Mucosa of descending colon (tissue), 3 donors: ENCODE results near the gene ANKAR. TPM values are rescaled to one million over a fixed set of nuclear protein-coding genes. Genes with fewer than 3 reads are reported as not detected.
"Not testable (repeated sequence)": the region's sequence is repeated elsewhere in the genome, so short reads cannot be mapped to it uniquely, and the experiment has no call there.

ENCODE experiments used
- ATAC-seq: fragments of 200-7000 bp; cut with Tn5 transposase; one replicate; pipeline ENCODE4 v1.9.1; 2020; ENCODE audit warnings: mild to moderate bottlenecking, moderate library complexity
- DNase-seq, 3 donors: peaks; one replicate each; pipeline ENCODE4 v3.0.0-alpha.2; 2020
- H3K36me3 ChIP-seq: fragments of 200-600 bp; one replicate; pipeline ENCODE4 v1.8.0; 2021; ENCODE audit warnings: low read depth, mild to moderate bottlenecking
- H3K4me1 ChIP-seq: fragments of 200-600 bp; one replicate; pipeline ENCODE4 v1.8.0; 2021; ENCODE audit warnings: low read depth, mild to moderate bottlenecking
- H3K4me3 ChIP-seq: fragments of 200-600 bp; one replicate; pipeline ENCODE4 v1.8.0; 2021; ENCODE audit warnings: mild to moderate bottlenecking
- H3K9me3 ChIP-seq: fragments of 200-600 bp; one replicate; pipeline ENCODE4 v1.8.0; 2021; ENCODE audit warnings: mild to moderate bottlenecking
- intact Hi-C, 2 donors: fragments of 100-400 bp; cut with DNase I in 1 of 2; cut with micrococcal nuclease in 1 of 2; formaldehyde crosslinking; loops; one replicate each; pipeline versions ENCODE4 v1.11.0 to v1.11.1; 2022; cut with DNase I, micrococcal nuclease
- total RNA-seq, 3 donors: library from RNA; stranded (reverse); fragmentation: NEBNext Ultra II Directional in 2 of 3; extraction: Animal tissue kit (Norgen Biotek cat#: 25700) in 2 of 3; gene quantifications; one replicate each; pipeline versions ENCODE4 v1.2.1 to v1.2.4, GENCODE V29; 2021 to 2023
- TF ChIP-seq, protein P1 (sequence below): fragments of 200-600 bp; IDR thresholded peaks from one replicate; pipeline ENCODE4 v1.8.0; 2022; ENCODE audit warnings: antibody characterized with exemption, mild to moderate bottlenecking
- donor health status: DM: no; HTN: no; CAD: no; lungs with moderate emphysema.
- donor health status: DM: no; HTN: no; CAD: no.
- donor health status: DM: no; HTN: yes; CAD: no.

Gene ANKAR
- total RNA-seq, 3 donors from 2014 or later, result 7.8 to 14.2 (median 14.1) TPM

DNA sequence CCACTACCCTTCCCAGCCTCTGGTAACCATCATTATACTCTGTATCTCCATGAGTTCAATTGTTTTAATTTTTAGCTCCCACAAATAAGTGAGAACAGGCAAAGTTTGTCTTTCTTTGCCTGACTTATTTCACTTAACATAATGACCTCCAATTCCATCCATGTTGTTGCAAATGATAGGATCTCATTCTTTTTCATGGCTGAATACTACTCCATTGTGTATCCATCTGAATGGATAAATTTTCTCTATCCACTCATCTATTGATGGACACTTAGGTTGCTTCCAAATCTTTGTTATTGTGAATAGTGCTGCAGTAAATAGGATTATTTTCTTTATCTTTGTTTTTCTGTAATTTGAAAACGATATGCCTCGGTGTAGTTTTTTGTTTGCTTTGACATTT is 26.2 kb downstream of the ANKAR start:
- Histone ChIP-seq H3K4me1 (peaks cover 4% of the 10 kb centered on the region), H3K36me3 (no peaks in the 10 kb centered on the region), H3K4me3 (no peak overlapping the region), H3K9me3 (no peaks in the 10 kb centered on the region)
- ATAC-seq (no peak), DNase-seq (no peak)
- TF ChIP-seq, protein P1, sequence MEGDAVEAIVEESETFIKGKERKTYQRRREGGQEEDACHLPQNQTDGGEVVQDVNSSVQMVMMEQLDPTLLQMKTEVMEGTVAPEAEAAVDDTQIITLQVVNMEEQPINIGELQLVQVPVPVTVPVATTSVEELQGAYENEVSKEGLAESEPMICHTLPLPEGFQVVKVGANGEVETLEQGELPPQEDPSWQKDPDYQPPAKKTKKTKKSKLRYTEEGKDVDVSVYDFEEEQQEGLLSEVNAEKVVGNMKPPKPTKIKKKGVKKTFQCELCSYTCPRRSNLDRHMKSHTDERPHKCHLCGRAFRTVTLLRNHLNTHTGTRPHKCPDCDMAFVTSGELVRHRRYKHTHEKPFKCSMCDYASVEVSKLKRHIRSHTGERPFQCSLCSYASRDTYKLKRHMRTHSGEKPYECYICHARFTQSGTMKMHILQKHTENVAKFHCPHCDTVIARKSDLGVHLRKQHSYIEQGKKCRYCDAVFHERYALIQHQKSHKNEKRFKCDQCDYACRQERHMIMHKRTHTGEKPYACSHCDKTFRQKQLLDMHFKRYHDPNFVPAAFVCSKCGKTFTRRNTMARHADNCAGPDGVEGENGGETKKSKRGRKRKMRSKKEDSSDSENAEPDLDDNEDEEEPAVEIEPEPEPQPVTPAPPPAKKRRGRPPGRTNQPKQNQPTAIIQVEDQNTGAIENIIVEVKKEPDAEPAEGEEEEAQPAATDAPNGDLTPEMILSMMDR, result no peak
- intact Hi-C loops, result no loop called here

DNA sequence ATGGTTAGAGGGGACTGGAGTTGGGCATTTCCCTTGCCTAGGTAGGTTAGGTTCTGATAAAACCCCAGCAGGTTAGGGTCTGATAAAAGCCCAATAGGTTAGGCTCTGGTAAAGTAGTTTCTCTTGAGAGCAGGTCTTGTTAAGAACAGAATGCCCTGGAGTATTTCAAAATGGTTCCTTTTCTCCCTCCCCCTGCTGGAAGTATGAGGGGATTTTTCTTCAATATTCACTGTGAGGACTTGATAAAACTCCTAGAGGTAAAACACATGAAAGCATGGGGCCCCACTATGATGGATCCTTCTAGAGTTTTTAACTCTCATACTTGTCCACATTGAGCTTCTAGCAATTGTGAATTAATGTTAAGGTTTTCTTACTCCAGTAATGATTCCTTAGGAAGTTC is 27.6 kb downstream of the ANKAR start:
- Histone ChIP-seq H3K9me3 (no peaks in the 10 kb centered on the region), H3K4me3 (no peak overlapping the region), H3K4me1 (peaks cover 4% of the 10 kb centered on the region), H3K36me3 (no peaks in the 10 kb centered on the region)
- no peak for ATAC-seq
- TF ChIP-seq, protein P1, result no peak
- intact Hi-C loops, result no loop called here
- DNase-seq, result no peak

DNA sequence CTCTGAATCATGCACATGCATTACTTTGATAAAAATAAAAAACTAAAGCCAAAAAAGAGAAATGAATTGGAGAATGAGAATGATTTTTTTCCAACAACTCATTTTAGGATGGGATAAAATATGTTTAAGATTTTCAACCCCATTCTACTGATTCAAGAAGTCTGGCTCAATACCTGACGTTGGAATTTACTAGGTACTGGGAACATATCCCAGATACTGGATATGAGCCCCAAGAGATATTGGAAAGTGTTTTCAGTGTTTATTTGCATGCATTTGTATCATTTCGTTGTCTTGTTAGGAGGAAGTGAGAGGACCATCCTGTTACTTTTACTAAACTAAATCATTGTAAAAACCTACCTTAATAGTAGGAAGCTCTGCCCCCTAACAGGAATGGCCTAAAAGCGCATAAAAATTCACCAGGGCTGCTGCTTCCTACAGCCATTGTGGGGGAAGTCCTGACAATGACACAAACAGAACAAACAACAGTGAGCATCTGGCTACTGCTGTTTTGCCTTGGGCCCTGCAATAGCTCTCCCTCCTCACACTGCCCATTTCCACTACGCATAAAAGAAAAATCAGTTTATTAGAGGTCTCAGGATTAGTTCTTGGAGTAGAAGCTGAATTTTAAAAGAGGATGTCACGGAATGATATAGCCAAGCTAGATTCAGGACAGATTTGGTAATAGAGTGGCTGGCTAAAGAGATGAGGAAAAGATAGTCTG is 35.2 kb downstream of the ANKAR start:
- DNase-seq (no peak), ATAC-seq (no peak)
- H3K4me1 ChIP-seq, result no peaks in the 10 kb centered on the region
- H3K36me3 ChIP-seq, result no peaks in the 10 kb centered on the region
- TF ChIP-seq, protein P1, result no peak
- intact Hi-C loops, result no loop called here
- H3K4me3 ChIP-seq, result no peak overlapping the region
- no peaks in the 10 kb centered on the region for H3K9me3 ChIP-seq

- H3K4me3 ChIP-seq, DNase-seq, intact Hi-C loops, H3K9me3 ChIP-seq, ATAC-seq, H3K36me3 ChIP-seq, H3K4me1 ChIP-seq: not testable (repeated sequence)
Observed at GRCh38 chr2:189717593-189717992, 43.1 kb downstream of the ANKAR start.

DNA sequence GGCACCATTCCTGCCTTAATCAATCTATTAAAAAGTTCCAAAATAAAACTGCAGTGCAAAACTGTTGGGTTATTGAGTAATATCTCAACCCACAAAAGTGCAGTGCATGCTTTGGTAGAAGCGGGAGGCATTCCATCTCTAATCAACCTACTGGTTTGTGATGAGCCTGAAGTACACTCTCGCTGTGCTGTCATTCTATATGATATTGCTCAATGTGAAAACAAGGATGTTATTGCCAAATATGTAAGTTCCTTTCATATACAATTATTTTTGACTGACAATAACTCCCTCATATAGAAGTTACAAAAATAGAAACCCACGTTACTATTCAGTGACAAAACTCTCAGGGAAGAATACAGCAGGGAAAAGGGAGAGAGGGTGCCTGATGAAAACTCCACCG is 45.1 kb downstream of the ANKAR start:
- ATAC-seq, result no peak
- intact Hi-C loops, result no loop called here
- Histone ChIP-seq H3K36me3 (no peaks in the 10 kb centered on the region), H3K4me1 (no peaks in the 10 kb centered on the region), H3K9me3 (no peaks in the 10 kb centered on the region), H3K4me3 (no peak overlapping the region)
- DNase-seq, result no peak
- TF ChIP-seq, protein P1, result no peak

- ATAC-seq, result no peak
- DNase-seq, result no peak
- Histone ChIP-seq H3K4me1 (no peaks in the 10 kb centered on the region), H3K9me3 (no peaks in the 10 kb centered on the region), H3K4me3 (no peak overlapping the region), H3K36me3 (no peaks in the 10 kb centered on the region)
- intact Hi-C loops, result no loop called here
- TF ChIP-seq, protein P1, result no peak
Observed at GRCh38 chr2:189723192-189723591, 48.7 kb downstream of the ANKAR start.

Other genes with a start within 250 kb of the ANKAR start
- gene WDR75, start 233.2 kb upstream of the ANKAR start, total RNA-seq, result 10 to 100 TPM; 20.6 to 28.4 (median 24.6) TPM
- 100 to 1,000 TPM in 2 of 3 donors, 10 to 100 TPM in 1; 95.4 to 212 (median 155) TPM for gene SLC40A1, start 93.9 kb upstream of the ANKAR start, total RNA-seq
- 10 to 100 TPM; 19.0 to 40.2 (median 19.1) TPM for gene ASNSD1, start 13.2 kb upstream of the ANKAR start, total RNA-seq
- 1 to 10 TPM; 3.9 to 5.1 (median 4.3) TPM for gene OSGEPL1, start 88.1 kb downstream of the ANKAR start, total RNA-seq
- gene ORMDL1, start 109.7 kb downstream of the ANKAR start, total RNA-seq, result 10 to 100 TPM; 41.9 to 47.2 (median 44.5) TPM
- gene PMS1, start 109.8 kb downstream of the ANKAR start, total RNA-seq, result 10 to 100 TPM; 13.5 to 30.3 (median 17.2) TPM